GM19193 (cell line): ENCODE results near the gene PIK3R2.

Source experiments
- POLR2A ChIP-seq: IDR thresholded peaks from 4 replicates; pipeline ENCODE4 v1.6.1; 2011; ENCODE audit not compliant: insufficient read depth, insufficient read length; ENCODE audit errors: extremely low read depth

PIK3R2 gene

DNA sequence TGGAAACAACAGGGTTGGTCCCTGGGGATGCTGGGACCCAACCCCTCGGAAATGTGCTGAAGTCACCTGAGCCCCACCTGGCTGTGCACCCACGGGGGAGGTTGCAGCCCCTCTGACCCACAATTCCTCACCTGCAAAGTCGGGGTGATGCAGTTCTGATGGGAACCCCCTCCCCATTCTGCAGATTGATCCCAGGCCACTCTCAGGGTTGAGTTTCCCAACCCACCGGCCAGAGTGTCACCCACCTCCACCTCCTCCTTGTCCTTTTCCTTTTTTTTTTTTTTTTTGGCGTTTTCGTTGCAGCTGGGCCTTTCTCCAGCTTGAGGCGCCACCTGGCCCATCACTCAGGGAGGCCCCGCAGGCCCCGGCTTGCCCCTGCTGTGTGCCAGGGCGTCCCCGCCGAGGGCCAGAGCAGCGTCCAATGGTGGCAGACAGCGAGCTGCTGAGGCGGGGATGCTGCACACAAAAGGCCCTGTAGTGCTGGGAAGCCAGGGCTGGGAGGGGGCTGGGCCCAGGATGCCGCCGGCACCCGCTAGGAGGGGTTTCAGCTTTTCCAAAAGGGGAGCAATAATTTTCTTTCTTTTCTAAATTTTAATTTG lies 4.6 kb downstream of the PIK3R2 start:
- TF ChIP-seq POLR2A: no peak

DNA sequence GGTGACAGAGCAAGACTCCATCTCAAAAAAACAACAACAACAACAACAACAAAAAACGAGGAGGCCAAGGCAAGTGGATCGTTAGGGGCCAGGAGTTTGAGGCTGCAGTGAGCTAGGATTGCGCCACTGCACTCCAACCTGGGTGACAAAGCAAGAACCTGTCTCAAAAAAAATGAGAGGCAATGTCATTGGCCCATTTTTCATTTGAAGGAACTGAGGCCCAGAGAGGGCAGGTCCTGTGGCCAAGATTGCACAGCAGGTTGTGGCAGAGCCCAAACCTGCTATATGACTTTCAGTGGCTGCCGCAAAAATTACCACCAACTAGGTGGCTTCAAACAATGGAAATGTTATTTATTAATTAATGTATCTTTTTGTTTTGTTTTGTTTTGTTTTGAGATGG lies 5.5 kb downstream of the PIK3R2 start:
- no peak for TF ChIP-seq POLR2A

DNA sequence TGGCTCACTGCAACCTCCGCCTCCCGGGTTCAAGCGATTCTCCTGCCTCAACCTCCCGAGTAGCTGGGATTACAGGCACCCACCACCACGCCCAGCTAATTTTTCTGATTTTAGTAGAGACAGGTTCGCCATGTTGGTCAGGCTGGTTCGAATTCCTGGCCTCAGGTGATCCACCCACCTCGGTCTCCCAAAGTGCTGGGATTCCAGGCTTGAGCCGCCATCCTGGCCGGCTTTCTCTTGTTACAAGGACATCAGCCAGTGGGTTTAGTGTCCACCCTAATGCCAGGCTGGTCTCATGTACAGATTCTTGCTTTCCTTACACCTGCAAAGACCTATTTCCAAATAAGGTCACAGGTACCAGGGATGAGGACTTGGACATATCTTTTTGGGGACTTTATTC lies 6.8 kb downstream of the PIK3R2 start:
- TF ChIP-seq POLR2A: no peak

DNA sequence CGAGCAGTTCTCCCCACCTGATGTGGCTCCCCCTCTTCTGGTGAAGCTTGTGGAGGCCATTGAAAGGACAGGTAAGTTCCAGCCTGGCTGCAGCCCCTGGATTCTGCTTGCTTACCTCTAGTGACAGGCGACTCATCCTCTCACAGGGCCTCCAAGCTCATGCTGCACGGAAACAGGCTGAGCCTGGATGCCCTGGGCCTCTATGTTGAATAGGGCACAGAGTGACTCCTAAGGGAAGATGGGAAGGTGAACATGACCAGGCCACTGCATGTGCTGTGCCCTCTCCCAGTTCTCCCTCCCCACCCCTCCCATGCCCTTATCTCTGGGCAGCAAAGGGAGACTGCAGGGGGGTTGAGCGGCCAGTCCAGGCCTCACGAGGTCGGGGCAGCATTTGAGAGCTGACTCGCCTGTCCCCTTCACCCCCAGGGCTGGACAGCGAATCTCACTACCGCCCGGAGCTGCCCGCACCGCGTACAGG lies 7.6 kb downstream of the PIK3R2 start:
- TF ChIP-seq POLR2A: no peak

DNA sequence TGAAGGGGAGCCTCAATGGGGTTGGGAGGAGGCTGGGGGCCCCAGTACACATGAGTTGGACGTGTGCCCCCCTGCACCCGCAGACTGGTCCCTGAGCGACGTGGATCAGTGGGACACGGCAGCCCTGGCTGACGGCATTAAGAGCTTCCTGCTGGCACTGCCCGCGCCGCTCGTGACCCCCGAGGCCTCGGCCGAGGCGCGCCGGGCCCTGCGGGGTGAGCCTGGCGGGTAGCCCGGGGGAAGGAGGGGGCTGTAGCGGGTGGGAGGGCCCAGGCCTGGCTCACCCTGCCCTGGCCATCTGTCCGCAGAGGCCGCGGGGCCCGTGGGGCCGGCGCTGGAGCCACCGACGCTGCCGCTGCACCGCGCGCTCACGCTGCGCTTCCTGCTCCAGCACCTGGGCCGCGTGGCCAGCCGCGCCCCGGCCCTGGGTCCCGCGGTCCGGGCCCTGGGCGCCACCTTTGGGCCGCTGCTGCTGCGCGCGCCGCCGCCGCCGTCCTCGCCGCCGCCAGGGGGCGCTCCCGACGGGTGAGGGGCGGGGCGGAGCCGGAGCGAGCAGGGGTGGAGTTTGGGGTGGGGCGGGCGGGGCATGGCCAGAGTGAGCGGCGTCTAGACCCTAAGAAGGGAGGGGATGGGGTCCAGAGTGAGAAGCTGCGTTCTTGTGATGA lies 8.1 kb downstream of the PIK3R2 start:
- TF ChIP-seq POLR2A: peak; percentile 64

DNA sequence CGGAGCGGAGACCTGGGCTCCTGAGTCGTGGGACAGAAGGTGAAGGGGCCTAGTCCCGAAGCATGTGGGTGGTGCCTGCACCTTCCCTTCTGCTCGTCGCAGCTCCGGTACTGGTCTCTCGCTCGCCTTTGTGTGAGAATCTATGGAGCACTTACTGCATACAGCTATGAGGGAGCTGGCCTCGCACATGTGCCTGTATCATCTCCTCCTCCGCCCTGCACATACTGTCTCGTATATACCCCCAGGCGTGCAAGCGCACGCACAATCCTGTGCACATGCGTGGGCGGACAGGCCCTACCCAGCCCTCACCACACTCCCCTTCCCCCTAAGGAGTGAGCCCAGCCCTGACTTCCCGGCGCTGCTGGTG lies 8.7 kb downstream of the PIK3R2 start:
- TF ChIP-seq POLR2A: no peak

DNA sequence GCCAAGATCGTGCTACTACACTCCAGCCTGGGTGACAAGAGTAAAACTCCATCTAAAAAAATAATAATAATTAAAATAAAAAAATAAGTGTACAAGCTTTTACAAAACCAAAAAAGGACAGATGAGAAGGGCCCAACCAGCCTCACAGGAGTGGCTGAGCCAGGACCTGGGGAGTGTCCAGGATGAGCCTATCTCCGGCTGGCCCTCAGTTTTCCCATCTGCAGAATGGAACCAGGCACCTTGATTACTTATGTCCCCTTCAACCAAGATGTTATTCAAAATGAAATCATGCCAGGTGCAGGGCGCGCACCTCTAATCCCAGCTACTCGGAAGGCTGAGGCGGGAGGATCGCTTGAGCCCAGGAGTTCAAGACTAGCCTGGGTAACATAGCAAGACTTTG lies 11.1 kb downstream of the PIK3R2 start:
- no peak for TF ChIP-seq POLR2A

DNA sequence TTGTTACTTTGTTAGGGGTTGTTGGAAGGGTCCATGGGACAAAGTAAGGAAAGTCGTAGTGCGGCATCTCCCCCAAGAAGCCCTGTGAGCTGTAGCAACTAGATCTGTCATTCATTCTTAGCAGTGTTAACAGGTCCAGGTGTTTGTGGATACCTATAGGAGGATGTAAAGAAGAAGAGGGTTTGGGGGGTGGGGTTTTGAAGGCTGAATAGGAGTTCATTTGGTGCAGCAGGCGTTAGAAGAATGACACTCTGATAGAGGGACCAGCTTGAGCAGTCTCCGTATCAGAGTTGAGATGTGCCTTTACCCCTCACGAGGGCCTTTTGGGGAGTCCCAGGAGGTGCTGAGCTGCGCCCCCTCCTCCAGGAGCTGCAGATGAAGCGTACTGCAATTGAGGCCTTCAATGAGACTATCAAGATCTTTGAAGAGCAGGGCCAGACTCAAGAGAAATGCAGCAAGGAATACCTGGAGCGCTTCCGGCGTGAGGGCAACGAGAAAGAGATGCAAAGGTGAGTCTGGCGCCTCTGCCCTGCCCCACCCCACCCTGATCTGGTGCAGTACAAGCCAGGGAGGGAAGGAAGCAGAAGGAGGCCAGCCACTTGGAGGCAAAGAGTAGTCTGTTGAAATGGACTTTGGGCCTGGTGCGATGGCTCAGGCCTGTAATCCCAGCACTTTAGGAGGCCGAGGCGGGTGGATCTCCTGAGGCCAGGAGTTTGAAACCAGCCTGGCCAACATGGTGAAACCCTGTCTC lies 13.0 kb downstream of the PIK3R2 start:
- TF ChIP-seq POLR2A: no peak

DNA sequence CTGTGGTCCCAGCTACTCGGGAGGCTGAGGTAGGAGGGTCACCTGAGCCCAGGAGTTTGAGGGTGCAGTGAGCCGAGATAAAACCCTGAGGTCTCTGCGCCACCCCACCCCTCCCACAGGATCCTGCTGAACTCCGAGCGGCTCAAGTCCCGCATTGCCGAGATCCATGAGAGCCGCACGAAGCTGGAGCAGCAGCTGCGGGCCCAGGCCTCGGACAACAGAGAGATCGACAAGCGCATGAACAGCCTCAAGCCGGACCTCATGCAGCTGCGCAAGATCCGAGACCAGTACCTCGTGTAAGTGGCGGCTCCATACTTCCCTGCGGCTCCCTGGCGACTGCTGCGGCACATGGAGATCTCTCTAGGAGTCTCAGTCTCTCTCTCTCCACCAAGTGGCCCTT lies 14.0 kb downstream of the PIK3R2 start:
- TF ChIP-seq POLR2A: no peak

DNA sequence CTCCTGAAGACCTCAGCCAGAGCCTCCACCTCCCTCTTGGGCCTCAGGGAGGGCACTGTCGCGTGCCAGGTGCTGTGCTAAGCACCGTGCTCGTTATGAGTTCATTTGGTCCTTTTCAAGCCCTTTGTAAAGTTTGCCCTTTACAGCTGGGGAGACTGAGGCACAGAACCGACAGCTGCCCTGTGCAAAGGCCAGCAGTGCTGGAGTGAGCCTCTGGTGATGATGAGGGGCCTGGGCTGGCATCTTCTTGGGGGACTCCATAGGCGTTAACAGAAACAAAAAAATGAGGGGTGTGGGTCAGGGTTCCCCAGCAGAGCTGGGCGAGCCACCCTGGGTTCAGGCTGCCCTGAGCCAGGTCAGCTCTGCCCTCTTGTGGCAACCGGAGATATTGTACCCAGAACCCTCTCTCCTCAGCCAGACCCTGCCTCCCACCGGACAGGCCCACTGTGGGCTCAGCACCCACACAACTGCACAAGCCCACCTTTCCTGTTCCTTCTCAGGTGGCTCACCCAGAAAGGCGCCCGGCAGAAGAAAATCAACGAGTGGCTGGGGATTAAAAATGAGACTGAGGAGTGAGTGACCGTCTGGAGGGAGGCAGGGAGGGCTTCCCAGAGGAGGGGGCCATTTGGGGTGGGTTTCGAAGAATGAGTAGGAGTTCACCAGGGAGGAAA lies 15.1 kb downstream of the PIK3R2 start:
- no peak for TF ChIP-seq POLR2A

DNA sequence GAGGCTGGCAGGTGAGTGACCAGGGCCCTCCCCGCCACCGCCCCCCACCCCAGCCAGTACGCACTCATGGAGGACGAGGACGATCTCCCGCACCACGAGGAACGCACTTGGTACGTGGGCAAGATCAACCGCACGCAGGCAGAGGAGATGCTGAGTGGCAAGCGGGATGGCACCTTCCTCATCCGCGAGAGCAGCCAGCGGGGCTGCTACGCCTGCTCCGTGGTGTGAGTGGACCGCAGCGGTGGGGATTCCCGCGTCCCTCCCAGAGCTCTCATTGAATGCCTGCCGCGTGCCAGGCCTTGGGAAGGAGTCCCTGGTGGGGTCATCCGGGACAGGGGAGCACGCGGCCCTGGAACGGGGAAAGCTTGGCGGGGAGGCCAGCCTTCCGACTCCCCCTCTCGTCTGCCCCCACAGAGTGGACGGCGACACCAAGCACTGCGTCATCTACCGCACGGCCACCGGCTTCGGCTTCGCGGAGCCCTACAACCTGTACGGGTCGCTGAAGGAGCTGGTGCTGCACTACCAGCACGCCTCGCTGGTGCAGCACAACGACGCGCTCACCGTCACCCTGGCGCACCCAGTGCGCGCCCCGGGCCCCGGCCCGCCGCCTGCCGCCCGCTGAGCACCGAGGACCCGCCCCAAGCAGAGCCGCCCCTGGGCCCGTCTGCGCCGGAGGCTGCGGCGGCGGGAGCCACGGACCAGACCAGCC lies 15.9 kb downstream of the PIK3R2 start:
- TF ChIP-seq POLR2A: no peak

DNA sequence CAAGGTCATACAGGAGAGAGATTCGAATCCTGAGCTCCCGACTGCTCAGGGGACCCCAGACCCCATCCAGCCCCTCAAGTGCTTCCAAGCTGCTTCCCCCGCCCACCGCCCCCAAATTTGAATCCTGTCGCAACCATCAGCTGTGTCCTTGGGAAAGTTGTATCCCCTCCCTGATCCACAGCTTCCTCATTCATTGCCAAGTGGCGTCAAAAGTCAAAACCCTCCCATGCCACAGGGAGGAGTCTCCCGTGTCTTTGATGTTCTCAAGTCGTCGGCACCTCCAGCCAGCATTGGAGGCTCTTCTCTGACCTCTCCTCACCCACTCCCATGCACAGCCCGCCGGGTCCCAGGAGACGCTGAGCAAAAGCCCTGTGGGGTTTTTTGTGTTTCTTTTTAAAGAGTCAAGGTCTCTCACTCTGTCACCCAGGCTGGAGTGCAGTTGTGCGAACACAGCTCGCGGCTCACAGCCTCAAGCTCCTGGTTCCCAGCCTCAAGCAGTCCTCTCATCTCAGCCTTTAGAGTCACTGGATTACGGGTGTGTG lies 17.8 kb downstream of the PIK3R2 start:
- peak; percentile 11 for TF ChIP-seq POLR2A

DNA sequence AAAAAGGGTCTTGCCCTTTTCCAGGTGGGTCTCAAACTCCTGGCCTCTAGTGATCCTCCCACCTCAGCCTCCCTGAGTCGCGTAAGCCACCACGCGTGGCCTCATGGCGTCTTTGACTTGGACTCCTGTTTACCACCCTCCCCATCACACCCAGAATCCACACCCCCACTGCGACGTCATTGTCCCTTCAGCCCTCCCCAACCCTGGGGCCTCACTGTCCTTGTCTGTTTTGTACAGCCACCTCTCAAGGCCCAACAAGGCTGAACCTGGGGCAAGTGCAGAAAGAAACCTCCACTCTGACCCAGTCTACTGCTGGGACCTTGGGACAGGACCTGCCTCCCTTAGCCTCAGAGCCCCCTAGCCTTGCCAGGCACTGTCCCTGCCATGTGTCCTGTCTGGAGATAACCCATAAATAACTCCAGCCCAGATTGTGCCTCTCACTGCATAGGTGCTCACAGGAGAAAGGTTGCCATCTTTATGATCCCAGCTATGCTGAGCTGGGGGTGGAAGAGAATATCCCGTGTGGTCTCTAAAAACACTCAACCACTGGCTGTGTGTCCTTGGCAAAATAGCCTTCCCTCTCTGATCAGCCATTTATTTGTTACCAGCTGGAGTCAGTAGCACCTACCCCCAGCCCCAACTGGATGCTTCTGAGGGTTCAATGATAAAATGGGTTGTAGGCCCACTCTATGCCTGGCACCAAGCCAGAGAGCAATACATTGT lies 18.8 kb downstream of the PIK3R2 start:
- TF ChIP-seq POLR2A: no peak
